Measurements from ENCODE around the gene SCN2B.

Gene SCN2B

DNA sequence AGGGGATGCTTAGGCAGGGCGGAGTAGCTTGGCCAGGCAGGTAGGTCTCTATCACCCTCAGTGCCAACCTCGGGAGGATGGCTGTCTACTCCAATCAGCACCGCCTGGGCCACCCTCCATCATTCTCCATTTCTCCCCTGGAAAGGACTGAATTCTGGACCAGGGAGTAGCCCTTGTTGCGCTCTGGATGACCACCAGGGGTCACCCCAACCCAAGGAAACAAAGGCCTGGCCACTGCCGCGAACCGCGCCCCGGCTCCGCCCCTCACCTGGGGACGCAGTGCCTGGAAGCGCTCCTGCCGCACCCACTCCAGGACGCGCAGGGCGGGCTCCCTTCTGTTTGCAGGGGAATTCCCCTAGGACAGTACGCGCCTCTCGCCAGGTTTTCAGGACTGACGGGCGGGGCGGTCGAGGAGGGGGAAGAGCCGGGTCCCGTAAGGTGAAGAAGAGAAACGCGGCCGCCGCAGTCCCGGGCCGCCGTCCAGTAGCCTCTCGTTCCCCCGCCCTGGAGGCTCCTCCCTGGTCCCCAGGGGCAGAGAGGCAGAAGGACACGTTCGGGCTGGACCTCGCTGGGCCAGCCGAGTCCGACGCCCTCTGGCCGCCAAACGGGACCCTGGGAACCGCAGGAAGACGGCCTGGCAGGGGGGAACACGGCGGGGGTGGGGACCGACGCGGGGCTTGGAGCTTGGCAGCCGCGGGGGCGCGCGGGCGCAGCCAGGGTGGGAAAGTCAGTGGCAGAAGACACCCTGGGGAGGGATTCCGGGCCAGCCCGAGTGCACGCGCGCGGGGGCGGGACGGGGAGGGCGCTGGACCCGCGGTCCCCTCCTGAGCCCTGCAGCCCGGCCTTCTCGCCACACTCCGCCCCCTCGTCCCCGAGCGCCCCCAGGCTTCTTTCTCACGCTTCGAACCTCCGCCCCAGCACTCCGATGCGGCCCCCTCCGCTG is 30.9 kb downstream of the SCN2B start (continued):
- TF ChIP-seq ZNF623 (tag by site-specific recombination; IDR thresholded peaks at IDR 0.05): no peak
- peak; percentile 40; the same call in 1 of the 2 replicates for TF ChIP-seq ZBTB20 (tag by site-specific recombination; IDR thresholded peaks at IDR 0.05)
- TF ChIP-seq, protein P1, sequence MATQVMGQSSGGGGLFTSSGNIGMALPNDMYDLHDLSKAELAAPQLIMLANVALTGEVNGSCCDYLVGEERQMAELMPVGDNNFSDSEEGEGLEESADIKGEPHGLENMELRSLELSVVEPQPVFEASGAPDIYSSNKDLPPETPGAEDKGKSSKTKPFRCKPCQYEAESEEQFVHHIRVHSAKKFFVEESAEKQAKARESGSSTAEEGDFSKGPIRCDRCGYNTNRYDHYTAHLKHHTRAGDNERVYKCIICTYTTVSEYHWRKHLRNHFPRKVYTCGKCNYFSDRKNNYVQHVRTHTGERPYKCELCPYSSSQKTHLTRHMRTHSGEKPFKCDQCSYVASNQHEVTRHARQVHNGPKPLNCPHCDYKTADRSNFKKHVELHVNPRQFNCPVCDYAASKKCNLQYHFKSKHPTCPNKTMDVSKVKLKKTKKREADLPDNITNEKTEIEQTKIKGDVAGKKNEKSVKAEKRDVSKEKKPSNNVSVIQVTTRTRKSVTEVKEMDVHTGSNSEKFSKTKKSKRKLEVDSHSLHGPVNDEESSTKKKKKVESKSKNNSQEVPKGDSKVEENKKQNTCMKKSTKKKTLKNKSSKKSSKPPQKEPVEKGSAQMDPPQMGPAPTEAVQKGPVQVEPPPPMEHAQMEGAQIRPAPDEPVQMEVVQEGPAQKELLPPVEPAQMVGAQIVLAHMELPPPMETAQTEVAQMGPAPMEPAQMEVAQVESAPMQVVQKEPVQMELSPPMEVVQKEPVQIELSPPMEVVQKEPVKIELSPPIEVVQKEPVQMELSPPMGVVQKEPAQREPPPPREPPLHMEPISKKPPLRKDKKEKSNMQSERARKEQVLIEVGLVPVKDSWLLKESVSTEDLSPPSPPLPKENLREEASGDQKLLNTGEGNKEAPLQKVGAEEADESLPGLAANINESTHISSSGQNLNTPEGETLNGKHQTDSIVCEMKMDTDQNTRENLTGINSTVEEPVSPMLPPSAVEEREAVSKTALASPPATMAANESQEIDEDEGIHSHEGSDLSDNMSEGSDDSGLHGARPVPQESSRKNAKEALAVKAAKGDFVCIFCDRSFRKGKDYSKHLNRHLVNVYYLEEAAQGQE (tag by site-specific recombination; IDR thresholded peaks at IDR 0.05): no peak
- TF ChIP-seq ZNF530 (tag by site-specific recombination; IDR thresholded peaks at IDR 0.05; ENCODE audit: low read depth): no peak
- peak; percentile 73 for TF ChIP-seq ZNF654 (tag by site-specific recombination; IDR thresholded peaks at IDR 0.05; ENCODE audit: low read depth)
- TF ChIP-seq, protein P2, sequence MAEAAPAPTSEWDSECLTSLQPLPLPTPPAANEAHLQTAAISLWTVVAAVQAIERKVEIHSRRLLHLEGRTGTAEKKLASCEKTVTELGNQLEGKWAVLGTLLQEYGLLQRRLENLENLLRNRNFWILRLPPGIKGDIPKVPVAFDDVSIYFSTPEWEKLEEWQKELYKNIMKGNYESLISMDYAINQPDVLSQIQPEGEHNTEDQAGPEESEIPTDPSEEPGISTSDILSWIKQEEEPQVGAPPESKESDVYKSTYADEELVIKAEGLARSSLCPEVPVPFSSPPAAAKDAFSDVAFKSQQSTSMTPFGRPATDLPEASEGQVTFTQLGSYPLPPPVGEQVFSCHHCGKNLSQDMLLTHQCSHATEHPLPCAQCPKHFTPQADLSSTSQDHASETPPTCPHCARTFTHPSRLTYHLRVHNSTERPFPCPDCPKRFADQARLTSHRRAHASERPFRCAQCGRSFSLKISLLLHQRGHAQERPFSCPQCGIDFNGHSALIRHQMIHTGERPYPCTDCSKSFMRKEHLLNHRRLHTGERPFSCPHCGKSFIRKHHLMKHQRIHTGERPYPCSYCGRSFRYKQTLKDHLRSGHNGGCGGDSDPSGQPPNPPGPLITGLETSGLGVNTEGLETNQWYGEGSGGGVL (tag by site-specific recombination; IDR thresholded peaks at IDR 0.05): peak; percentile 59
- TF ChIP-seq ZNF768 (tag by site-specific recombination; IDR thresholded peaks at IDR 0.05): no peak
- no peak for TF ChIP-seq ZNF548 (tag by site-specific recombination; IDR thresholded peaks at IDR 0.05)
- no peak for TF ChIP-seq ZNF266 (tag by site-specific recombination; IDR thresholded peaks at IDR 0.05; ENCODE audit: low read depth)
- TF ChIP-seq KLF10 (tag by site-specific recombination; IDR thresholded peaks at IDR 0.05): peak; percentile 87
- no peak for TF ChIP-seq ZNF16 (tag by site-specific recombination; IDR thresholded peaks at IDR 0.05; ENCODE audit: low read depth)
- no peak for TF ChIP-seq ZNF2 (tag by site-specific recombination; IDR thresholded peaks at IDR 0.05)
- no peak for TF ChIP-seq ZSCAN16 (tag by site-specific recombination; IDR thresholded peaks at IDR 0.05)

DNA sequence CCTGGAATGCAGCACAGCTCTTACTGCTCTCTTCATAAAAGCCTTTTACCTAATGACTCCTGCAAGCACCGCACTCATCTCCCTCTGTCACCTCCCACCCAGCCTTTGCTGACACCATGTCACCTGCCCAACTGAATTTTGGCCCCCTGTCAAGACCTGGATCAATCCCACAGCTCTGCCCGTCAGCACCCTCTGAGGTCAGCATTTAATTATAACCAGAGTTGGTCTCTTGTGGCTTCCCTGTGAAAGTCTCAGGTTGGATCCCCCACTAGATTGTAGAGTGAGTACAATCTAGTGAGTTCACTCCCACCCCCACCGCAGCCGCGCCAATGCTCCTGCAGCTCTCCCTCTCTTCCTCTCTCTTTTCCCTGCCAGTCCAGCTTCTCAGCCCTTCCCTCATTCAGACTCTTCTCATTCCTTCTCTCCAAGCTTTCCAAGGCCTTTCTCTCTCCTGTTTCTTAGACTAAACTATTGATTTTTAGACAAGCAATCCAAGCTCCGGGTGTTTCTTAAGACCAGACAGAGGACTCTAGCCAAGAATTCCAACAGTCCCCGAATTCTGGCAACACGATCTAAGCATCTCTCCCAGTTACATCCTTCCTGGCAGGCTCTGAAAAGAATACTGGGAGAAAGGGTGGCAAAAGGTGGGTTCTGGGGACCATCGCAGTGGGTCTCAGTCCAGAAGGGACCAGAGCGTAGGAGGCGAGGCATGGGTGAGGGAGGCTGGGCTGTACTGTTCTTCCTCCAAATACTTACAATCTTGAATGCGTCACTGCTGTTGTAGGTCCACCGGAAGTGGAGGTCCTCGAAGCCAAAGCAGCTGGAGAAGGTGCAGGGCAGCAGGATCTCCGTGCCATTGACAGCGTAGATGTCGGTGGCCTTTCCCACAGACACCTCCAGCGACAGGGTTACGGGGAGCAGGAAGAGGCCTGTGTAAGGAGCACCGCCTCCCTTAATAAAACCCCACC is 31.9 kb downstream of the SCN2B start:
- no peaks in the 10 kb centered on the region for H3K4me1 ChIP-seq (ENCODE audit: control insufficient read depth, insufficient read depth, low read length)
- H3K9me3 ChIP-seq (ENCODE audit: control insufficient read depth, insufficient read depth, low read depth, low read length): no peaks in the 10 kb centered on the region
- ChIA-PET POLR2A (interaction anchor here (1.3 to 1.7 kb wide), 2 partner anchors 27 kb away, joined by 3 to 4 read pairs; no protein-coding TSS in a partner anchor), CTCF (interaction anchor here (0.6 to 8.6 kb wide), 18 partner anchors 8 to 462 kb away, joined by 3 to 128 read pairs (median 3); partner anchors contain the start of gene SCN4B)
- H3K4me3 ChIP-seq (ENCODE audit: low read depth, low read length): no peak overlapping the region
- H3K36me3 ChIP-seq (ENCODE audit: control insufficient read depth in 2 of 2, insufficient read depth in 1 of 2, low read length in 2 of 2): no peaks in the 10 kb centered on the region
- TF ChIP-seq, protein P3, sequence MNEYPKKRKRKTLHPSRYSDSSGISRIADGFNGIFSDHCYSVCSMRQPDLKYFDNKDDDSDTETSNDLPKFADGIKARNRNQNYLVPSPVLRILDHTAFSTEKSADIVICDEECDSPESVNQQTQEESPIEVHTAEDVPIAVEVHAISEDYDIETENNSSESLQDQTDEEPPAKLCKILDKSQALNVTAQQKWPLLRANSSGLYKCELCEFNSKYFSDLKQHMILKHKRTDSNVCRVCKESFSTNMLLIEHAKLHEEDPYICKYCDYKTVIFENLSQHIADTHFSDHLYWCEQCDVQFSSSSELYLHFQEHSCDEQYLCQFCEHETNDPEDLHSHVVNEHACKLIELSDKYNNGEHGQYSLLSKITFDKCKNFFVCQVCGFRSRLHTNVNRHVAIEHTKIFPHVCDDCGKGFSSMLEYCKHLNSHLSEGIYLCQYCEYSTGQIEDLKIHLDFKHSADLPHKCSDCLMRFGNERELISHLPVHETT (tag by site-specific recombination; IDR thresholded peaks at IDR 0.05): no peak
- TF ChIP-seq ZNF24 (tag by site-specific recombination; IDR thresholded peaks at IDR 0.05) (no peak), GLIS1 (tag by site-specific recombination; IDR thresholded peaks at IDR 0.05) (peak; percentile 77)
- no peak overlapping the region for H3K27ac ChIP-seq (ENCODE audit: extremely low read depth, low read depth, low read length)

Measured in HEK293 (cell line).